GM13976 (cell line): Measurements from ENCODE around the gene LRCH1.

Experiments
- DNase-seq: peaks from one replicate; pipeline ENCODE4 v3.0.0; 2012; ENCODE audit warnings: low spot score
- CTCF ChIP-seq: IDR thresholded peaks from 2 replicates; pipeline ENCODE4 v1.5.1; 2012; ENCODE audit warnings: borderline replicate concordance, mild to moderate bottlenecking; ENCODE audit not compliant: insufficient read depth; ENCODE audit errors: extremely low read depth, missing control alignments, control extremely low read depth
- in situ Hi-C: fragments of 300-500 bp; cut with MboI; formaldehyde crosslinking; loops from one replicate; pipeline ENCODE4 v1.12.0; 2022; ENCODE audit warnings: low sequenced_read_pairs, mixed read lengths, inconsistent platforms; ENCODE audit not compliant: unreplicated experiment

LRCH1 gene

GRCh38 chr13:46642254-46642653, 89.3 kb downstream of the LRCH1 start:
- TF ChIP-seq CTCF, result no peak
- no peak for DNase-seq
- in situ Hi-C loops, result no loop called here

GRCh38 chr13:46643165-46643777, 90.3 kb downstream of the LRCH1 start:
- in situ Hi-C loops, result no loop called here
- DNase-seq, result no peak
- TF ChIP-seq CTCF, result no peak

GRCh38 chr13:46644816-46645215, 91.8 kb downstream of the LRCH1 start:
- no peak for TF ChIP-seq CTCF
- DNase-seq, result no peak
- in situ Hi-C loops, result no loop called here

- no peak for TF ChIP-seq CTCF
- in situ Hi-C loops, result no loop called here
- no peak for DNase-seq
Observed at GRCh38 chr13:46647512-46648065, 94.6 kb downstream of the LRCH1 start.

- no peak for DNase-seq
- in situ Hi-C loops, result no loop called here
- TF ChIP-seq CTCF, result no peak
Observed at GRCh38 chr13:46648166-46648607, 95.2 kb downstream of the LRCH1 start.

GRCh38 chr13:46649816-46650215, 96.8 kb downstream of the LRCH1 start:
- TF ChIP-seq CTCF, result no peak
- DNase-seq, result no peak
- in situ Hi-C loops, result no loop called here
